Left cardiac atrium (tissue), 4 donors: ENCODE results near the gene CALM1. TPM values are rescaled to one million over a fixed set of nuclear protein-coding genes. Genes with fewer than 3 reads are reported as not detected.
A peak's percentile ranks its signal among the peaks of the same experiment; 100 is the strongest.

Source experiments
- ATAC-seq, 2 donors: fragments of 200-7000 bp; cut with Tn5 transposase; one replicate each; pipeline ENCODE4 v1.9.1; 2020; ENCODE audit warnings: mild to moderate bottlenecking in 2 of 2, moderate library complexity in 2 of 2
- DNase-seq: peaks from one replicate; pipeline ENCODE4 v3.0.0-alpha.2; 2020
- intact Hi-C, 2 donors: fragments of 100-400 bp; cut with DNase I; formaldehyde crosslinking; loops; one replicate each; pipeline versions ENCODE4 v1.14.1 to v1.15.1; 2022 to 2023
- total RNA-seq, 2 donors: library from RNA; stranded (reverse); fragmentation: NEBNext Ultra II Directional; extraction: Animal tissue kit (Norgen Biotek cat#: 25700); gene quantifications; one replicate each; pipeline ENCODE4 v1.2.1, GENCODE V29; 2021
- donor health status: DM: no; HTN: yes; CAD: no.
- donor health status: DM: no; HTN: yes; CAD: no; lungs with severe emphysema.
- donor health status: DM: yes; HTN: yes; CAD: no.
- donor health status: Dilated cardiomyopathy.

Gene CALM1
- total RNA-seq, 2 donors from 2014 or later: 428 to 511 TPM

- ATAC-seq: no peak
Measured at GRCh38 chr14:90402016-90402415, 5.2 kb downstream of the CALM1 start.

GRCh38 chr14:90403065-90403464 lies 6.2 kb downstream of the CALM1 start:
- no peak for ATAC-seq
- no peak for DNase-seq
- intact Hi-C loops: loop anchor here (10.0 kb wide), 2 partner anchors 112 to 132 kb away; no protein-coding TSS in a partner anchor

More at GRCh38 chr14:90402016-90402415, 5.2 kb downstream of the CALM1 start:
- intact Hi-C loops: loop anchor here (10.0 kb wide), 2 partner anchors 113 to 133 kb away; no protein-coding TSS in a partner anchor
- no peak for DNase-seq

GRCh38 chr14:90405101-90405500 lies 8.3 kb downstream of the CALM1 start:
- DNase-seq (no peak), ATAC-seq (no peak)
- intact Hi-C loops: loop anchor here (10.0 kb wide), 2 partner anchors 110 to 130 kb away; no protein-coding TSS in a partner anchor

- intact Hi-C loops: loop anchor here (10.0 kb wide), 2 partner anchors 109 to 129 kb away; no protein-coding TSS in a partner anchor
- no peak for ATAC-seq
- no peak for DNase-seq
Measured at GRCh38 chr14:90405755-90406154, 8.9 kb downstream of the CALM1 start.

- intact Hi-C loops: loop anchor here (10.0 kb wide), 2 partner anchors 108 to 128 kb away; no protein-coding TSS in a partner anchor
- ATAC-seq: no peak
- no peak for DNase-seq
Measured at GRCh38 chr14:90406384-90406798, 9.6 kb downstream of the CALM1 start.

- intact Hi-C loops: loop anchor here (10.0 kb wide), 2 partner anchors 108 to 128 kb away; no protein-coding TSS in a partner anchor
- no peak for DNase-seq
- ATAC-seq: no peak
Measured at GRCh38 chr14:90407230-90407629, 10.4 kb downstream of the CALM1 start.

GRCh38 chr14:90408713-90409112 lies 11.9 kb downstream of the CALM1 start:
- DNase-seq: no peak
- ATAC-seq: peak in 1 of 2 donors; percentile 27
- intact Hi-C loops: loop anchor here (10.0 kb wide), 2 partner anchors 106 to 126 kb away; no protein-coding TSS in a partner anchor

GRCh38 chr14:90409209-90409730 lies 12.4 kb downstream of the CALM1 start:
- peak; percentile 77 for DNase-seq
- ATAC-seq: peak; percentile 85 to 87
- intact Hi-C loops: loop anchor here (10.0 kb wide), 2 partner anchors 106 to 126 kb away; no protein-coding TSS in a partner anchor

GRCh38 chr14:90412058-90412457 lies 15.2 kb downstream of the CALM1 start:
- intact Hi-C loops: no loop called here
- ATAC-seq (no peak), DNase-seq (no peak)

GRCh38 chr14:90416720-90417119 lies 19.9 kb downstream of the CALM1 start:
- DNase-seq (no peak), ATAC-seq (no peak)
- intact Hi-C loops: no loop called here

- ATAC-seq: no peak
- DNase-seq: no peak
- intact Hi-C loops: no loop called here
Measured at GRCh38 chr14:90418053-90418452, 21.2 kb downstream of the CALM1 start.

GRCh38 chr14:90419200-90419599 lies 22.4 kb downstream of the CALM1 start:
- ATAC-seq (peak; percentile 90 to 94), DNase-seq (peak; percentile 93)
- intact Hi-C loops: no loop called here

- no peak for ATAC-seq
- DNase-seq: no peak
- intact Hi-C loops: no loop called here
Measured at GRCh38 chr14:90421001-90421631, 24.3 kb downstream of the CALM1 start.

GRCh38 chr14:90421632-90422020 lies 24.8 kb downstream of the CALM1 start:
- ATAC-seq: no peak
- DNase-seq: no peak
- intact Hi-C loops: no loop called here

GRCh38 chr14:90423166-90423565 lies 26.3 kb downstream of the CALM1 start:
- intact Hi-C loops: no loop called here
- DNase-seq (no peak), ATAC-seq (no peak)

GRCh38 chr14:90424075-90424474 lies 27.2 kb downstream of the CALM1 start:
- intact Hi-C loops: no loop called here
- ATAC-seq (no peak), DNase-seq (no peak)

GRCh38 chr14:90424686-90425372 lies 28.0 kb downstream of the CALM1 start:
- intact Hi-C loops: no loop called here
- DNase-seq (no peak), ATAC-seq (no peak)

GRCh38 chr14:90425373-90425879 lies 28.6 kb downstream of the CALM1 start:
- intact Hi-C loops: no loop called here
- no peak for DNase-seq

GRCh38 chr14:90426031-90426540 lies 29.3 kb downstream of the CALM1 start:
- no peak for ATAC-seq

More at GRCh38 chr14:90425373-90425879, 28.6 kb downstream of the CALM1 start:
- no peak for ATAC-seq

GRCh38 chr14:90426663-90427062 lies 29.8 kb downstream of the CALM1 start:
- ATAC-seq (peak; percentile 29 to 91), DNase-seq (peak; percentile 74)
- intact Hi-C loops: no loop called here

More at GRCh38 chr14:90426031-90426540, 29.3 kb downstream of the CALM1 start:
- no peak for DNase-seq
- intact Hi-C loops: no loop called here
